ENCODE data around the gene RAP2B. TPM values are rescaled to one million over a fixed set of nuclear protein-coding genes. Genes with fewer than 3 reads are reported as not detected.

Gene RAP2B
- total RNA-seq, 1 donor from 2014 or later: 24.5 TPM

DNA sequence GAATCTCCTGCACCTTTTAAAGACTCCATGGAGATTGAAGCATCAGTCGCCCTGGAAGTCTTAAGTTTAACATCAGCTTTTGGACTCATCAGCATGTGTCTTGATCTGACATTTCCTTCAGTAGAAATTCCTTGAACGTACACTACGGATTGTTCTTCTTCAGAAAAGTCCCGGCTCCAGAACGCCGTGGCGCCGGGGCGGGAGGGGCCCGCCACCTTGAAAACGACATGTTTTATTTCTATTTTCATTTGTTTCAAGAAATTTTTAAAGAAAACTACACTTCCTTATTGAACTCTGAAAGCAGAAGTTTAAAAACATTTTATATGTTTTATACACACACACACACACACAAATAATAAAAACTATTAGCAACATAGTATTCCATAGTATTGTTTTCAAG lies 32.6 kb upstream of the RAP2B start:
- no peak overlapping the region for H3K27ac Mint-ChIP-seq (ENCODE audit: unreplicated experiment)
- peaks cover 1% of the 10 kb centered on the region for H3K27me3 Mint-ChIP-seq (ENCODE audit: unreplicated experiment)
- TF ChIP-seq CTCF (IDR thresholded peaks at IDR 0.05; ENCODE audit: partially characterized antibody, unreplicated experiment): no peak
- no peaks in the 10 kb centered on the region for H3K9me3 Mint-ChIP-seq (ENCODE audit: unreplicated experiment)
- no peaks in the 10 kb centered on the region for H3K4me1 Mint-ChIP-seq (ENCODE audit: low read depth, unreplicated experiment)
- peaks cover 4% of the 10 kb centered on the region for H3K36me3 Mint-ChIP-seq (ENCODE audit: unreplicated experiment)
- DNase-seq: no peak
- no peak overlapping the region for H3K4me3 Mint-ChIP-seq (ENCODE audit: unreplicated experiment)

DNA sequence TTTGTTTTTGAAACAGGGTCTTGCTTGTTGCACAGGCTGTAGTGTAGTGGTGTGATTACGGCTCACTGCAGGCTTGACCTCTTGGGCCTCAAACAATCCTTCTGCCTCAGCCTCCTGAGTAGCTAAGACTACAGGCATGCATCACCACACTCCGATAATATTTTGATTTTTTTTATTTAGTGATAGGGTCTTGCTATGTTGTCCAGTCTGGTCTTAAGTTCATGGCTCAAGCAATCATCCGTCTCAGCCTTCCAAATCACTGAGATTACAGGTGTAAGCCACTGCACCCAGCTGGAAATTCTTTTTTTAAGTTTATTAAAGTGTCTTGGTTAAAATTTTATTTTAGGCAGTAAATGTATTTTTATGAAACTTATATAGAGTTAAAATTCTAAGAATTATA lies 32.2 kb upstream of the RAP2B start:
- Mint-ChIP-seq H3K27ac (ENCODE audit: unreplicated experiment) (no peak overlapping the region), H3K9me3 (ENCODE audit: unreplicated experiment) (no peaks in the 10 kb centered on the region), H3K36me3 (ENCODE audit: unreplicated experiment) (peaks cover 4% of the 10 kb centered on the region), H3K4me1 (ENCODE audit: low read depth, unreplicated experiment) (no peaks in the 10 kb centered on the region), H3K4me3 (ENCODE audit: unreplicated experiment) (no peak overlapping the region), H3K27me3 (ENCODE audit: unreplicated experiment) (peaks cover 1% of the 10 kb centered on the region)
- no peak for TF ChIP-seq CTCF (IDR thresholded peaks at IDR 0.05; ENCODE audit: partially characterized antibody, unreplicated experiment)
- no peak for DNase-seq

DNA sequence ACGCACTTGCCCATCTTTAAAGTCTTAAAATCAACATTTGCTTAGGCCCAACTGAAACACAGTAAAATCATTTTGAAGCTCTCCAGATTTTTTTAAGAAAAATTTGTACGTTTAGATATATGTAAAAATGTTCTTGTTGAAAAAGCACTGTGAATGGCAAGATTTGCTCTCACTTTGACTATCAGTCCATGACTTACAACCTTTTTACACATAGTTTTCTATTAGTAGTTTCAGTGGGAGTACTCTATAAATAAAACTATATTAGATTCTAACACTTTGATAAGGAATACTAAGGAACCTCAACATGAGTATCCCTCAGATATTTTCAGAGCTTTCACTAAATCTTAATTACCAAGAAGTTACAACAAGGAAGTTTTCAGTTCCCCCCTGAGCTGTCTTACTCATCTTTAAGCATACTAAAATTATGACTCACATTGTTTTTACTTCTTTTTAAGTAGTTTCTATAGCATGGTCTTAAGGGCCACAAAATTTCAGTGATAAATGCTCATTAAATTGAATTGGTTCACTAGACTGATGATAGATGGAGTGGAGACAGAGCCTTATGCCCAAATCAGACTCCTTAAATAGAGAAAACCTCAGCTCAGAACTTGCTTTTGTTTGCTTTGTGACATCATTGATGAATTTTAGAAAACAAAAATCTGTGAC lies 31.6 kb upstream of the RAP2B start:
- no peaks in the 10 kb centered on the region for H3K9me3 Mint-ChIP-seq (ENCODE audit: unreplicated experiment)
- TF ChIP-seq CTCF (IDR thresholded peaks at IDR 0.05; ENCODE audit: partially characterized antibody, unreplicated experiment): no peak
- H3K36me3 Mint-ChIP-seq (ENCODE audit: unreplicated experiment): peaks cover 4% of the 10 kb centered on the region
- H3K4me3 Mint-ChIP-seq (ENCODE audit: unreplicated experiment): no peak overlapping the region
- no peak overlapping the region for H3K27ac Mint-ChIP-seq (ENCODE audit: unreplicated experiment)
- H3K27me3 Mint-ChIP-seq (ENCODE audit: unreplicated experiment): peaks cover 1% of the 10 kb centered on the region
- no peaks in the 10 kb centered on the region for H3K4me1 Mint-ChIP-seq (ENCODE audit: low read depth, unreplicated experiment)
- DNase-seq: no peak

DNA sequence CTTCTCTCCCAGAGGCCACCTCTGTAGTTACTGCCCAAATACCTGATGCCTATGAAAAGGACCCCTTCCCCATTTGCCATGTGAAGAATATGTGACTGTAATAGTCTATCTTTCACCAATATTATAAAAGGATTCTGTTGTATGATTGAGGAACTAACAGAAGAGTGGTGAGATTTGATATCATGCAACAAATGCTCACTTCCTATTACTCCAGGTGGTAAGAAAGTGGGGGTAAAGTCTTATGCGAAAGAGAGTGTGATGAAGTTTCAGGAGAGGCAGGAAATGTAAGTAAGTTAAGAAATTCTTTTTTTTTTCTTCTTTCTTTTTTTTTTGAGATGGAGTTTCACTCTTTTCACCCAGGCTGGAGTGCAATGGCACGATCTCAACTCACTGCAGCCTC lies 24.4 kb upstream of the RAP2B start:
- Mint-ChIP-seq H3K27me3 (ENCODE audit: unreplicated experiment) (peaks cover 1% of the 10 kb centered on the region), H3K36me3 (ENCODE audit: unreplicated experiment) (no peaks in the 10 kb centered on the region), H3K4me1 (ENCODE audit: low read depth, unreplicated experiment) (no peaks in the 10 kb centered on the region), H3K4me3 (ENCODE audit: unreplicated experiment) (no peak overlapping the region), H3K27ac (ENCODE audit: unreplicated experiment) (no peak overlapping the region), H3K9me3 (ENCODE audit: unreplicated experiment) (no peaks in the 10 kb centered on the region)
- DNase-seq: no peak
- TF ChIP-seq CTCF (IDR thresholded peaks at IDR 0.05; ENCODE audit: partially characterized antibody, unreplicated experiment): no peak

GRCh38 chr3:153138276-153139210 lies 23.5 kb upstream of the RAP2B start:
- no peaks in the 10 kb centered on the region for H3K36me3 Mint-ChIP-seq (ENCODE audit: unreplicated experiment)
- DNase-seq: no peak
- no peak for TF ChIP-seq CTCF (IDR thresholded peaks at IDR 0.05; ENCODE audit: partially characterized antibody, unreplicated experiment)
- no peaks in the 10 kb centered on the region for H3K9me3 Mint-ChIP-seq (ENCODE audit: unreplicated experiment)
- peaks cover 1% of the 10 kb centered on the region for H3K27me3 Mint-ChIP-seq (ENCODE audit: unreplicated experiment)
- no peak overlapping the region for H3K4me3 Mint-ChIP-seq (ENCODE audit: unreplicated experiment)
- H3K4me1 Mint-ChIP-seq (ENCODE audit: low read depth, unreplicated experiment): no peaks in the 10 kb centered on the region
- no peak overlapping the region for H3K27ac Mint-ChIP-seq (ENCODE audit: unreplicated experiment)
